ENCODE measurements around the gene CXCR5. TPM values are rescaled to one million over a fixed set of nuclear protein-coding genes. Genes with fewer than 3 reads are reported as not detected.

CXCR5 gene
- total RNA-seq, 2 experiments from 2014 or later = 0.60 to 0.92 TPM

- ChIA-PET POLR2A (interaction anchor here (0.6 to 3.8 kb wide), 3 partner anchors 8 to 15 kb away, joined by 3 to 24 read pairs (median 3); no protein-coding TSS in a partner anchor), CTCF (interaction anchor here (1.4 kb wide), 1 partner anchor 10 kb away, joined by 5 read pairs; no protein-coding TSS in a partner anchor)
- Mint-ChIP-seq H3K4me3 (peak overlapping the region; percentile 2), H3K27ac (no peak overlapping the region), H3K36me3 (ENCODE audit: low read depth) (no peaks in the 10 kb centered on the region), H3K9me3 (no peaks in the 10 kb centered on the region), H3K27me3 (no peaks in the 10 kb centered on the region), H3K4me1 (ENCODE audit: low read depth) (peaks cover 66% of the 10 kb centered on the region)
- no peak for ATAC-seq
- intact Hi-C loops (cut with micrococcal nuclease) = no loop called here
- TF ChIP-seq CTCF (IDR thresholded peaks at IDR 0.05) = no peak
- DNase-seq = no peak
These were observed 1.6 kb downstream of the CXCR5 start for GRCh38 chr11:118885319-118885718.

- CTCF ChIA-PET = interaction anchor here (1.4 kb wide), 1 partner anchor 9 kb away, joined by 5 read pairs; no protein-coding TSS in a partner anchor
- Mint-ChIP-seq H3K36me3 (ENCODE audit: low read depth) (no peaks in the 10 kb centered on the region), H3K4me3 (peak overlapping the region; percentile 2), H3K27me3 (no peaks in the 10 kb centered on the region), H3K4me1 (ENCODE audit: low read depth) (peaks cover 66% of the 10 kb centered on the region), H3K27ac (no peak overlapping the region), H3K9me3 (no peaks in the 10 kb centered on the region)
- no peak for TF ChIP-seq CTCF (IDR thresholded peaks at IDR 0.05)
- ATAC-seq (no peak), DNase-seq (no peak)
- intact Hi-C loops (cut with micrococcal nuclease) = no loop called here
- POLR2A ChIA-PET = interaction anchor here (0.6 to 3.8 kb wide), 5 partner anchors 9 to 101 kb away, joined by 3 to 24 read pairs (median 4); no protein-coding TSS in a partner anchor
These were observed 2.3 kb downstream of the CXCR5 start for GRCh38 chr11:118885831-118886565.

- no peak for ATAC-seq
- peaks cover 60% of the 10 kb centered on the region for H3K4me1 Mint-ChIP-seq (ENCODE audit: low read depth)
- DNase-seq = no peak
- H3K9me3 Mint-ChIP-seq = no peaks in the 10 kb centered on the region
- POLR2A ChIA-PET = interaction anchor here (0.6 to 0.8 kb wide), 2 partner anchors 73 to 102 kb away, joined by 3 to 4 read pairs; no protein-coding TSS in a partner anchor
- H3K4me3 Mint-ChIP-seq = no peak overlapping the region
- TF ChIP-seq CTCF (IDR thresholded peaks at IDR 0.05) = no peak
- H3K27me3 Mint-ChIP-seq = no peaks in the 10 kb centered on the region
- CTCF ChIA-PET = interaction anchor here (0.9 kb wide), 1 partner anchor 227 kb away, joined by 3 read pairs; no protein-coding TSS in a partner anchor
- no peak overlapping the region for H3K27ac Mint-ChIP-seq
- no peaks in the 10 kb centered on the region for H3K36me3 Mint-ChIP-seq (ENCODE audit: low read depth)
- intact Hi-C loops (cut with micrococcal nuclease) = no loop called here
These were observed 3.0 kb downstream of the CXCR5 start for GRCh38 chr11:118886681-118887111.

GRCh38 chr11:118887206-118887605 lies 3.5 kb downstream of the CXCR5 start:
- Mint-ChIP-seq H3K27ac (no peak overlapping the region), H3K9me3 (no peaks in the 10 kb centered on the region), H3K36me3 (ENCODE audit: low read depth) (no peaks in the 10 kb centered on the region), H3K4me3 (no peak overlapping the region), H3K4me1 (ENCODE audit: low read depth) (peaks cover 63% of the 10 kb centered on the region), H3K27me3 (no peaks in the 10 kb centered on the region)
- intact Hi-C loops (cut with micrococcal nuclease) = no loop called here
- DNase-seq (no peak), ATAC-seq (no peak)
- ChIA-PET POLR2A (interaction anchor here (0.6 kb wide), 1 partner anchor 73 kb away, joined by 3 read pairs; no protein-coding TSS in a partner anchor), CTCF (interaction anchor here (0.9 kb wide), 1 partner anchor 228 kb away, joined by 3 read pairs; no protein-coding TSS in a partner anchor)
- no peak for TF ChIP-seq CTCF (IDR thresholded peaks at IDR 0.05)

GRCh38 chr11:118888398-118888797 lies 4.7 kb downstream of the CXCR5 start:
- CTCF ChIA-PET = interaction anchor here (1.0 kb wide), 1 partner anchor 20 kb away, joined by 3 read pairs; no protein-coding TSS in a partner anchor
- TF ChIP-seq CTCF (IDR thresholded peaks at IDR 0.05) = no peak
- Mint-ChIP-seq H3K9me3 (no peaks in the 10 kb centered on the region), H3K4me3 (no peak overlapping the region), H3K27ac (no peak overlapping the region), H3K36me3 (ENCODE audit: low read depth) (no peaks in the 10 kb centered on the region), H3K4me1 (ENCODE audit: low read depth) (peaks cover 63% of the 10 kb centered on the region), H3K27me3 (no peaks in the 10 kb centered on the region)
- DNase-seq = no peak
- ATAC-seq = no peak
- POLR2A ChIA-PET = interaction anchor here (1.5 kb wide), 1 partner anchor 11 kb away, joined by 5 read pairs; no protein-coding TSS in a partner anchor
- intact Hi-C loops (cut with micrococcal nuclease) = no loop called here
